Fibroblast of pulmonary artery (primary cell): ENCODE results near the gene SRPK2.

Experiments
- DNase-seq: peaks from one replicate; pipeline ENCODE4 v3.0.0-alpha.2; 2010; ENCODE audit warnings: low read depth
- H3K4me3 ChIP-seq: replicated peaks from 2 replicates; pipeline ENCODE4 v1.5.1; 2011; ENCODE audit warnings: low read depth, mild to moderate bottlenecking, control low read depth, low read length, moderate library complexity
- TF ChIP-seq, protein P1 (sequence below): IDR thresholded peaks from 2 replicates; pipeline ENCODE4 v1.5.1; 2011; ENCODE audit warnings: mild to moderate bottlenecking, control low read depth, low read length, inconsistent platforms; ENCODE audit errors: missing control alignments

Gene SRPK2

DNA sequence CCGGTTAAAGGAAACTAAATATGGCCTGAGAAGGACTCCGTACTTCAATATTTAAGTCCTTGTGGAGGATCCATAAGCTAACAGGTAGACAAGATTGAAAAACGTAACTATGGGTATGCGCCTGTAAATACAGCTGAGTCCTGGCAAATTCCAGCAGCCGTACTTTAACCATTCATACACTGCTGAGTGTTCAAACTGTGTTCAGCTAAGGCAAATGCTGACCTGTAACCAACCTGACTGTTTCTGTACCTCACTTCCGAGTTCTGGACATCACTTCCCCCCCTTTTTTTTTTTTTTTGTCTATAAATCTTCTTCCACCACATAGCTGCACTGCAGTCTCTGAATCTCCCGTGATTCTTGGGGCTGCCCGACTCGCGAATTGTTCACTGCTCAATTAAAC is 69.1 kb downstream of the SRPK2 start:
- TF ChIP-seq, protein P1, sequence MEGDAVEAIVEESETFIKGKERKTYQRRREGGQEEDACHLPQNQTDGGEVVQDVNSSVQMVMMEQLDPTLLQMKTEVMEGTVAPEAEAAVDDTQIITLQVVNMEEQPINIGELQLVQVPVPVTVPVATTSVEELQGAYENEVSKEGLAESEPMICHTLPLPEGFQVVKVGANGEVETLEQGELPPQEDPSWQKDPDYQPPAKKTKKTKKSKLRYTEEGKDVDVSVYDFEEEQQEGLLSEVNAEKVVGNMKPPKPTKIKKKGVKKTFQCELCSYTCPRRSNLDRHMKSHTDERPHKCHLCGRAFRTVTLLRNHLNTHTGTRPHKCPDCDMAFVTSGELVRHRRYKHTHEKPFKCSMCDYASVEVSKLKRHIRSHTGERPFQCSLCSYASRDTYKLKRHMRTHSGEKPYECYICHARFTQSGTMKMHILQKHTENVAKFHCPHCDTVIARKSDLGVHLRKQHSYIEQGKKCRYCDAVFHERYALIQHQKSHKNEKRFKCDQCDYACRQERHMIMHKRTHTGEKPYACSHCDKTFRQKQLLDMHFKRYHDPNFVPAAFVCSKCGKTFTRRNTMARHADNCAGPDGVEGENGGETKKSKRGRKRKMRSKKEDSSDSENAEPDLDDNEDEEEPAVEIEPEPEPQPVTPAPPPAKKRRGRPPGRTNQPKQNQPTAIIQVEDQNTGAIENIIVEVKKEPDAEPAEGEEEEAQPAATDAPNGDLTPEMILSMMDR: no peak
- DNase-seq: no peak
- no peak overlapping the region for H3K4me3 ChIP-seq

DNA sequence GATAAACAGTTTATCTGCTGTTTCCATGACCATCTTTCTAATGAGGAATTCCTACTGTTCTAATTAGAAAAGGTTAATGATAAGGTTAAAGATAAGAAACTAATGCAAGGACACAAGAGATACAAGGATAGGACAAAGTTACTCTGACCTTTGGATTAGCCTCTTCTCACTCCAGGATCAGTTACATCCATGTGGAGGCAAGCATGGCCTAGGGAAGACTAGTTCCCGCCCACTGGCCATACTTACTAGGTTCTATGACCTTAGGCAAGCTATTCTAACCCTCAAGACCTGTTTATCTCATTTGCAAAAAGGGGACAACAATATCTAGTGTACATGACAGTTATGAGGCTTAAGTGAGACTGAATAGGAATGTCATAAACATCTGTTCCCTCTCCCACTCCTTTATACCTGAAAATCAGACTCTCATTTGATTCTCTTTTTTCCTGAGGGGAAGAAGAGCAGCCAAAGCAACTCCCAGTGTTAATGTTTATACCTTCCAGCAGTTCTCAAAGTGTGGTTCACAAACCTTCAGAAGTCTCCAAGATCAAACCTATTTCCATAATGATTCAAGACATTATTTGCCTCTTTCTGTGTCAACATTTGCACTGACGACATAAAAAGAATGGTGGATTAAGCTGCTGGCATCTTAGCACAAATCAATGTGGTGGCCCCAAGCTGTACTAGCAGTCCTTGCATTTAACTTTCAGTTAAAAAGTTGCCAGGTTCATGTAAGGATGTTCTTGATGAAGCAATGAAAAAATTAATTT is 72.0 kb downstream of the SRPK2 start:
- H3K4me3 ChIP-seq: no peak overlapping the region
- DNase-seq: no peak

DNA sequence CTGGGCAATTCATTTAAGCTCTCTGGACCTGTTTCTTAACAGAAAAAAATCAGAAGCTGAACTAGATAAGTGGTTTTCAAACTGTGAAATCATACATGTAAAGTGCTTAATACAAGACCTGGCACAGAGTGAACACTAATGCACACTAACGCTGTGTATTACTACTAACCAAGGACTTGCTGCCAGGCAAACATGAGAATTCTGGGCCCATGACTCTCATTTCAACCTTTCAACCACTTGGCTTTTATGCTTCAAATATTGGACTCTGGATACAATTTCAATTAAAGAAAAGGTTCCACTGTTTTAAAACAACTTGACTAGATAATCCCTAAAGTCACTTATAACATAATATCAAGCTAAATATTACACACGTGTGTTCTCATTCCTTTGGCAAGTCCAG is 73.4 kb downstream of the SRPK2 start:
- TF ChIP-seq, protein P1: no peak
- no peak overlapping the region for H3K4me3 ChIP-seq
- no peak for DNase-seq

More for the DNA sequence above, 72.0 kb downstream of the SRPK2 start:
- TF ChIP-seq, protein P1: no peak

GRCh38 chr7:105309235-105310169 is 79.2 kb downstream of the SRPK2 start:
- TF ChIP-seq, protein P1: no peak
- no peak overlapping the region for H3K4me3 ChIP-seq
- DNase-seq: no peak

GRCh38 chr7:105307163-105307672 is 81.5 kb downstream of the SRPK2 start:
- H3K4me3 ChIP-seq: no peak overlapping the region
- TF ChIP-seq, protein P1: no peak
- DNase-seq: no peak

DNA sequence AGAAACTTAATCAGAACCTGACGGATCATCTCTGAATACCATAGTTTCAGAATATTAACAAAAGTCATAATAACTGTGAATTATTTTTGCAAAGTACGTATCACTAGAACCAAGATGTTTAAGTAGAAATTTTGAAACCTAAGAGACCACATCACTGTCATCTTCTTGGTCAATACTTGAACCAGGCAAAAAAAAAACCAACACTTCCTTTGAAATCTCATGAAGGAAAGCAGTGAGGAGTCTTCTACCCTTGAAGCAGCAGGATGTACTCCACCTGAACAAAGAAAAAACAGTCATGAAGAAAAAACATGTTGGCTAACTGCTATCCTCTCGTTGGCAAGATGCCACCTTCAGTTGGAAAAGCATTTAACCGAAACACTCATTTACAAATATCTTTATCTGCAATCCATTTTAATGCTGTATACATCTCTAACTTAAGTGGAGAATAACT is 82.4 kb downstream of the SRPK2 start:
- DNase-seq: peak; percentile 30
- no peak overlapping the region for H3K4me3 ChIP-seq
- TF ChIP-seq, protein P1: no peak
